Measurements from ENCODE around the gene NDUFAF8.

Gene NDUFAF8

DNA sequence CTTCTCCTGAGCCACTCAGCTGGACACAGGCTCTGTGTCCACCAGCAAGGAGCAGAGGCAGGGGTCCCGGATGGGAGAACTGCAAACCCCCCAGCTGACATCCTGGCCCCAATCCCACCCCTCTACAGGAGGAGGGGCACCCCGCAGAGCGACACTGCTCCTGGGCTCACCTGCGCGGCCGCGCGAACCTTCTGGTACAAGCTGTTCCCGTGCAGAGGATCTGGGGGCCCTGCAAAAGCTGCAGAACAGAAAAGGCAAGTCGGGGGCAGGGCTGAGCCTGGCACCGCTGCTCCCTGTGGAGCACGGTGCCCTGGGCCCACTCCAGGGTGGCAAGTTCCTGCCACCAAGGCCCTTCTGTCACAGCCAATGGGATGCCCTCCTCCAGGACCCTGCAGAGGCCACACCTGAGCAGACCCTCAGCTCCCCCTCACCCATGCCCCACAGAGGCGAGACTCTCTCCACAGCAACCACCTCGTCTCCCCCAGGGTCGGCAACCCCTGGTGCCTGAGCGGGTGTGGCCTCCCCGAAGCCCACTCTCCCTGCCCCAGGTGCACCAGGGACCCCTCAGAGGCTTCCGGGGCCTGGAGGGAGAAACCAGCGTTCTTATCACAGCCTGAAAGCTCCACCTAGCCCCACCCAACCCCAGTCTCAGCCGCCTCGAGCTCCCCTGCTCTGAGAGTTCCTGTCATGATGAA is 5.2 kb upstream of the NDUFAF8 start:
- TF ChIP-seq, protein P1, sequence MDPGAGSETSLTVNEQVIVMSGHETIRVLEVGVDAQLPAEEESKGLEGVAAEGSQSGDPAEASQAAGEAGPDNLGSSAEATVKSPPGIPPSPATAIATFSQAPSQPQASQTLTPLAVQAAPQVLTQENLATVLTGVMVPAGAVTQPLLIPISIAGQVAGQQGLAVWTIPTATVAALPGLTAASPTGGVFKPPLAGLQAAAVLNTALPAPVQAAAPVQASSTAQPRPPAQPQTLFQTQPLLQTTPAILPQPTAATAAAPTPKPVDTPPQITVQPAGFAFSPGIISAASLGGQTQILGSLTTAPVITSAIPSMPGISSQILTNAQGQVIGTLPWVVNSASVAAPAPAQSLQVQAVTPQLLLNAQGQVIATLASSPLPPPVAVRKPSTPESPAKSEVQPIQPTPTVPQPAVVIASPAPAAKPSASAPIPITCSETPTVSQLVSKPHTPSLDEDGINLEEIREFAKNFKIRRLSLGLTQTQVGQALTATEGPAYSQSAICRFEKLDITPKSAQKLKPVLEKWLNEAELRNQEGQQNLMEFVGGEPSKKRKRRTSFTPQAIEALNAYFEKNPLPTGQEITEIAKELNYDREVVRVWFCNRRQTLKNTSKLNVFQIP (CRISPR knock-in tag; IDR thresholded peaks at IDR 0.05; ENCODE audit: borderline replicate concordance, low read depth): no peak
- TF ChIP-seq BACH2 (CRISPR knock-in tag; IDR thresholded peaks at IDR 0.05; ENCODE audit: borderline replicate concordance): no peak
- TF ChIP-seq, protein P2, sequence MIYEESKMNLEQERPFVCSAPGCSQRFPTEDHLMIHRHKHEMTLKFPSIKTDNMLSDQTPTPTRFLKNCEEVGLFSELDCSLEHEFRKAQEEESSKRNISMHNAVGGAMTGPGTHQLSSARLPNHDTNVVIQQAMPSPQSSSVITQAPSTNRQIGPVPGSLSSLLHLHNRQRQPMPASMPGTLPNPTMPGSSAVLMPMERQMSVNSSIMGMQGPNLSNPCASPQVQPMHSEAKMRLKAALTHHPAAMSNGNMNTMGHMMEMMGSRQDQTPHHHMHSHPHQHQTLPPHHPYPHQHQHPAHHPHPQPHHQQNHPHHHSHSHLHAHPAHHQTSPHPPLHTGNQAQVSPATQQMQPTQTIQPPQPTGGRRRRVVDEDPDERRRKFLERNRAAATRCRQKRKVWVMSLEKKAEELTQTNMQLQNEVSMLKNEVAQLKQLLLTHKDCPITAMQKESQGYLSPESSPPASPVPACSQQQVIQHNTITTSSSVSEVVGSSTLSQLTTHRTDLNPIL (CRISPR knock-in tag; IDR thresholded peaks at IDR 0.05; ENCODE audit: low read depth): no peak
- no peak for TF ChIP-seq TCF4 (CRISPR knock-in tag; IDR thresholded peaks at IDR 0.05; ENCODE audit: borderline replicate concordance)
- no peak for TF ChIP-seq ZNF70 (CRISPR knock-in tag; IDR thresholded peaks at IDR 0.05)
- TF ChIP-seq ISL1 (CRISPR knock-in tag; IDR thresholded peaks at IDR 0.05): no peak
- no peak for TF ChIP-seq GLIS3 (CRISPR knock-in tag; IDR thresholded peaks at IDR 0.05)
- no peak for TF ChIP-seq OSR1 (CRISPR knock-in tag; IDR thresholded peaks at IDR 0.05)
- TF ChIP-seq PPARA (CRISPR knock-in tag; IDR thresholded peaks at IDR 0.05; ENCODE audit: borderline replicate concordance): no peak
- TF ChIP-seq, protein P3, sequence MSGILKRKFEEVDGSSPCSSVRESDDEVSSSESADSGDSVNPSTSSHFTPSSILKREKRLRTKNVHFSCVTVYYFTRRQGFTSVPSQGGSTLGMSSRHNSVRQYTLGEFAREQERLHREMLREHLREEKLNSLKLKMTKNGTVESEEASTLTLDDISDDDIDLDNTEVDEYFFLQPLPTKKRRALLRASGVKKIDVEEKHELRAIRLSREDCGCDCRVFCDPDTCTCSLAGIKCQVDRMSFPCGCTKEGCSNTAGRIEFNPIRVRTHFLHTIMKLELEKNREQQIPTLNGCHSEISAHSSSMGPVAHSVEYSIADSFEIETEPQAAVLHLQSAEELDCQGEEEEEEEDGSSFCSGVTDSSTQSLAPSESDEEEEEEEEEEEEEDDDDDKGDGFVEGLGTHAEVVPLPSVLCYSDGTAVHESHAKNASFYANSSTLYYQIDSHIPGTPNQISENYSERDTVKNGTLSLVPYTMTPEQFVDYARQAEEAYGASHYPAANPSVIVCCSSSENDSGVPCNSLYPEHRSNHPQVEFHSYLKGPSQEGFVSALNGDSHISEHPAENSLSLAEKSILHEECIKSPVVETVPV (CRISPR knock-in tag; IDR thresholded peaks at IDR 0.05): no peak
- TF ChIP-seq, protein P4, sequence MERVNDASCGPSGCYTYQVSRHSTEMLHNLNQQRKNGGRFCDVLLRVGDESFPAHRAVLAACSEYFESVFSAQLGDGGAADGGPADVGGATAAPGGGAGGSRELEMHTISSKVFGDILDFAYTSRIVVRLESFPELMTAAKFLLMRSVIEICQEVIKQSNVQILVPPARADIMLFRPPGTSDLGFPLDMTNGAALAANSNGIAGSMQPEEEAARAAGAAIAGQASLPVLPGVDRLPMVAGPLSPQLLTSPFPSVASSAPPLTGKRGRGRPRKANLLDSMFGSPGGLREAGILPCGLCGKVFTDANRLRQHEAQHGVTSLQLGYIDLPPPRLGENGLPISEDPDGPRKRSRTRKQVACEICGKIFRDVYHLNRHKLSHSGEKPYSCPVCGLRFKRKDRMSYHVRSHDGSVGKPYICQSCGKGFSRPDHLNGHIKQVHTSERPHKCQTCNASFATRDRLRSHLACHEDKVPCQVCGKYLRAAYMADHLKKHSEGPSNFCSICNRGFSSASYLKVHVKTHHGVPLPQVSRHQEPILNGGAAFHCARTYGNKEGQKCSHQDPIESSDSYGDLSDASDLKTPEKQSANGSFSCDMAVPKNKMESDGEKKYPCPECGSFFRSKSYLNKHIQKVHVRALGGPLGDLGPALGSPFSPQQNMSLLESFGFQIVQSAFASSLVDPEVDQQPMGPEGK (CRISPR knock-in tag; IDR thresholded peaks at IDR 0.05; ENCODE audit: borderline replicate concordance): no peak
- TF ChIP-seq, protein P5, sequence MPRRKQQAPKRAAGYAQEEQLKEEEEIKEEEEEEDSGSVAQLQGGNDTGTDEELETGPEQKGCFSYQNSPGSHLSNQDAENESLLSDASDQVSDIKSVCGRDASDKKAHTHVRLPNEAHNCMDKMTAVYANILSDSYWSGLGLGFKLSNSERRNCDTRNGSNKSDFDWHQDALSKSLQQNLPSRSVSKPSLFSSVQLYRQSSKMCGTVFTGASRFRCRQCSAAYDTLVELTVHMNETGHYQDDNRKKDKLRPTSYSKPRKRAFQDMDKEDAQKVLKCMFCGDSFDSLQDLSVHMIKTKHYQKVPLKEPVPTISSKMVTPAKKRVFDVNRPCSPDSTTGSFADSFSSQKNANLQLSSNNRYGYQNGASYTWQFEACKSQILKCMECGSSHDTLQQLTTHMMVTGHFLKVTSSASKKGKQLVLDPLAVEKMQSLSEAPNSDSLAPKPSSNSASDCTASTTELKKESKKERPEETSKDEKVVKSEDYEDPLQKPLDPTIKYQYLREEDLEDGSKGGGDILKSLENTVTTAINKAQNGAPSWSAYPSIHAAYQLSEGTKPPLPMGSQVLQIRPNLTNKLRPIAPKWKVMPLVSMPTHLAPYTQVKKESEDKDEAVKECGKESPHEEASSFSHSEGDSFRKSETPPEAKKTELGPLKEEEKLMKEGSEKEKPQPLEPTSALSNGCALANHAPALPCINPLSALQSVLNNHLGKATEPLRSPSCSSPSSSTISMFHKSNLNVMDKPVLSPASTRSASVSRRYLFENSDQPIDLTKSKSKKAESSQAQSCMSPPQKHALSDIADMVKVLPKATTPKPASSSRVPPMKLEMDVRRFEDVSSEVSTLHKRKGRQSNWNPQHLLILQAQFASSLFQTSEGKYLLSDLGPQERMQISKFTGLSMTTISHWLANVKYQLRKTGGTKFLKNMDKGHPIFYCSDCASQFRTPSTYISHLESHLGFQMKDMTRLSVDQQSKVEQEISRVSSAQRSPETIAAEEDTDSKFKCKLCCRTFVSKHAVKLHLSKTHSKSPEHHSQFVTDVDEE (CRISPR knock-in tag; IDR thresholded peaks at IDR 0.05): no peak
- TF ChIP-seq CSDC2 (CRISPR knock-in tag; IDR thresholded peaks at IDR 0.05): no peak
- TF ChIP-seq ZFP30 (CRISPR knock-in tag; IDR thresholded peaks at IDR 0.05): no peak
- TF ChIP-seq ZNF565 (CRISPR knock-in tag; conservative IDR thresholded peaks at IDR 0.05; ENCODE audit: low read depth): no peak
- TF ChIP-seq TOX (CRISPR knock-in tag; IDR thresholded peaks at IDR 0.05; ENCODE audit: borderline replicate concordance): no peak
- ATAC-seq: no peak

DNA sequence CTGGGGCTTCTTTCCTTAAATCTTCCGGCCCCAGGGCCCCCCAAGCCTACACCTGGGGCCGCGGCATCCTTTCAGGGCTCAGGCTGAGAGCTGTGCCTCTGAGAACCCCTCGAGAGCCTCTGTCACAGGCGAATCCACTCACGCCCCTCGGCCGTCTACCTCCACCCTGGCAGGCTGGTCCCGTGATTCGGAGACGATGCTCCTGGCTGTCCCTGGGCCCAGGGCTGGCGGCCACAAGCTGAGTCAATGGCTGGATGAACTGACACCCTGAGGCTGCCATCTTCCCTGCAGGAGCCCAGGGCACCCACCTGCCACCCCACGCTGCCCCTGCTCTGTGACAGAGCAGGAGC is 4.6 kb upstream of the NDUFAF8 start:
- no peak for ATAC-seq
- no peak for TF ChIP-seq RARB (CRISPR knock-in tag; IDR thresholded peaks at IDR 0.05)
- TF ChIP-seq, protein P1 (CRISPR knock-in tag; IDR thresholded peaks at IDR 0.05; ENCODE audit: borderline replicate concordance, low read depth): no peak

Measured in SK-N-SH treated with all-trans-retinoic acid at 6 μM for 48 hours (cell line).